GM12864 (cell line): ENCODE data around the gene ADAMTS20.
"Not testable (repeated sequence)": the region's sequence is repeated elsewhere in the genome, so short reads cannot be mapped to it uniquely, and the experiment has no call there.

ENCODE experiments used
- DNase-seq: peaks from one replicate; pipeline ENCODE4 v3.0.0-alpha.2; 2011; ENCODE audit warnings: low read depth
- H3K4me3 ChIP-seq: 2 replicates; pipeline ENCODE4 v1.5.1; 2011; ENCODE audit warnings: mild to moderate bottlenecking, low read depth, low read length, control low read depth
- TF ChIP-seq, protein P1 (sequence below): IDR thresholded peaks from 2 replicates; pipeline ENCODE4 v1.5.1; 2011; ENCODE audit warnings: low read depth, mild to moderate bottlenecking, moderate library complexity, low read length, control low read depth, inconsistent platforms; ENCODE audit errors: missing control alignments

The ADAMTS20 gene

DNA sequence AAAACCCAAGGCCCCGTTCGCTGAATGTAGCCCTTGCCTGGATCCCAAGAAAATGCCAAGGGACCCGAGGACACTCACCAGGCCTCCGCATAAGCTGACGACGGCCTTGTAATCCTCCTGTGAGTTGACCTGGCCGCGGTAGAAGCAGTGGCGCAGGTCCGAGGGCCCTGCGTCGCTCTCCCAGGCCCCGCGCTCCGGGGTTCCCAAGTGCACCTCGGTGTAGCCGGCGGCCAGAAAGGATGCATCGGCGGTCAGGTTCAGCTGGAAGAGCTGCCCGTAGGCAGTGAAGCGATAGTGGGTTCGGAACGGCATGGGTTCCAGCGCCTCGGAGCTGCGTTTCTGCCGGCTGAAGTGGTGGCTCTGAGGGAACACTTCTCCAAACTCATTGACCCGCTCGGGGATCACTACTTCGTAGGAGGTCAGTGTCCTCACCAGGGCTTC is 1.2 kb downstream of the ADAMTS20 start:
- DNase-seq: no peak
- TF ChIP-seq, protein P1, sequence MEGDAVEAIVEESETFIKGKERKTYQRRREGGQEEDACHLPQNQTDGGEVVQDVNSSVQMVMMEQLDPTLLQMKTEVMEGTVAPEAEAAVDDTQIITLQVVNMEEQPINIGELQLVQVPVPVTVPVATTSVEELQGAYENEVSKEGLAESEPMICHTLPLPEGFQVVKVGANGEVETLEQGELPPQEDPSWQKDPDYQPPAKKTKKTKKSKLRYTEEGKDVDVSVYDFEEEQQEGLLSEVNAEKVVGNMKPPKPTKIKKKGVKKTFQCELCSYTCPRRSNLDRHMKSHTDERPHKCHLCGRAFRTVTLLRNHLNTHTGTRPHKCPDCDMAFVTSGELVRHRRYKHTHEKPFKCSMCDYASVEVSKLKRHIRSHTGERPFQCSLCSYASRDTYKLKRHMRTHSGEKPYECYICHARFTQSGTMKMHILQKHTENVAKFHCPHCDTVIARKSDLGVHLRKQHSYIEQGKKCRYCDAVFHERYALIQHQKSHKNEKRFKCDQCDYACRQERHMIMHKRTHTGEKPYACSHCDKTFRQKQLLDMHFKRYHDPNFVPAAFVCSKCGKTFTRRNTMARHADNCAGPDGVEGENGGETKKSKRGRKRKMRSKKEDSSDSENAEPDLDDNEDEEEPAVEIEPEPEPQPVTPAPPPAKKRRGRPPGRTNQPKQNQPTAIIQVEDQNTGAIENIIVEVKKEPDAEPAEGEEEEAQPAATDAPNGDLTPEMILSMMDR: no peak
- no peak overlapping the region for H3K4me3 ChIP-seq

DNA sequence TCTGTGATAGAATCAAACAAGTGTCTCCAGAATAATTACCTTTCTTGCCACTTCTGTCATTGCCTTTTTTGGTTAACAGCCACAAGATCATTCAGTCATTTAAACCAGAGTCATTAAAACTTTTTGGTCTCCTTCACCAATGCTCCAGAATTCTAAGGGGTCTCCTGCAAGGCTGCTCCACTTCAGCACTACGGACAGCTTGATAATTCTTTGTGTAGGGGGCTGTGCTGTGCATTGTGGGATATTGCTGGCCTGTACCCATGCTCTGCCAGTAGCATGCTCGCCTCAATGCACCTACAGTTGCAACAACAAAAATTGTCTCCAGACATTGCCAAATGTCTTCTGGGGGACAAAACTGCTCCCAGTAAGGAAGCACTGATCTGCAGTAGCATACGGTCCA is 7.3 kb downstream of the ADAMTS20 start:
- no peak overlapping the region for H3K4me3 ChIP-seq
- TF ChIP-seq, protein P1: no peak
- DNase-seq: no peak

GRCh38 chr12:43540470-43540869 is 11.5 kb downstream of the ADAMTS20 start:
- TF ChIP-seq, protein P1: no peak
- no peak for DNase-seq
- H3K4me3 ChIP-seq: no peak overlapping the region

DNA sequence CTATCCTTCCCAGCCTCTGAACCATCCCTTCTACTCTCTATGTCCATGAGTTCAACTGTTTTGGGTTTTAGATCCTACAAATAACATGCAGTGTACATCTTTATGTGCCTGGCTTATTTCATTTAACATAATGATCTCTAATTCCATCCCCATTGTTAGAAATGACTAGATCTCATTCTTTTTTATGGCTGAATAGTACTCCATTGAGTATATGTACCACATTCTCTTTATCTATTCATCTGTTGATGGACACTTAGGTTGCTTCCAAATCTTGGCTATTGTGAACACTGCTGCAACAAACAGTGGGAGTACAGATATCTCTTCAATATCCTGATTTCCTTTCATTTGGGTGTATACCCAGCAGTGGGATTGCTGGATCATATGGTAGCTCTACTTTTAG is 14.3 kb downstream of the ADAMTS20 start:
- DNase-seq, H3K4me3 ChIP-seq: not testable (repeated sequence)

GRCh38 chr12:43516045-43516444 is 36.0 kb downstream of the ADAMTS20 start:
- TF ChIP-seq, protein P1: no peak
- no peak for DNase-seq

DNA sequence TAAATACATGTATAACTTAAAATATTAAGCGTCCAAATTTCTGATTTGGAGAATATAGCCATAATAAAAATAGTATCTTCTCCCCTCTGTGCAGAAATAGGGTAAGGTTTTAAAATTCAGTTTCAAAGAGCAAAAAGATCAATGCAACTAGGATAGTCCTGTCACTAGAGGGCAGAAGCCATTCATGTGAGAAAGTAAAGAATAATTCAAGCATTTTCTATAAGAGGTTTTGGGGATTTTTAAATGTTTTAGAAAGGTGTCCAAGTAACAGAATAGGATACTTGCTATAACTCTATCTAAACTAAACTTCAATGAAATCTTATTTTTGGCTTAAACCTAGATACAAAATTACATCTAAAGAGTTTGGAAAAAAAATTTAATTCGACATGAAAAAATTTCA is 50.3 kb downstream of the ADAMTS20 start:
- H3K4me3 ChIP-seq: no peak overlapping the region
- TF ChIP-seq, protein P1: peak; percentile 12
- no peak for DNase-seq

More at GRCh38 chr12:43516045-43516444, 36.0 kb downstream of the ADAMTS20 start:
- no peak overlapping the region for H3K4me3 ChIP-seq

- no peak overlapping the region for H3K4me3 ChIP-seq
- TF ChIP-seq, protein P1: no peak
- no peak for DNase-seq
These were observed 58.7 kb downstream of the ADAMTS20 start for GRCh38 chr12:43493261-43493797.
